Mesenchymal stem cell (in vitro differentiated cells and primary cell): ENCODE results near the gene ITGAV.

ENCODE experiments used
- DNase-seq: peaks from one replicate; pipeline ENCODE4 v3.0.0-alpha.2; 2013
- H2AFZ ChIP-seq: one replicate; pipeline ENCODE4 v1.6.1; 2013; ENCODE audit warnings: low read depth, mild to moderate bottlenecking, control low read depth, inconsistent platforms, low read length, moderate library complexity
- H2AK5ac ChIP-seq: 2 replicates; pipeline ENCODE4 v1.6.1; 2013; ENCODE audit warnings: low read length, moderate library complexity, mild to moderate bottlenecking, inconsistent platforms; ENCODE audit not compliant: severe bottlenecking
- H2BK120ac ChIP-seq: one replicate; pipeline ENCODE4 v1.6.1; 2013; ENCODE audit warnings: low read depth, mild to moderate bottlenecking, inconsistent platforms, low read length, moderate library complexity
- H2BK12ac ChIP-seq, 2 experiments: one replicate each; pipeline ENCODE4 v1.6.1; 2013; ENCODE audit warnings: inconsistent platforms in 2 of 2, low read length in 2 of 2, mild to moderate bottlenecking in 2 of 2, moderate library complexity in 2 of 2, control low read depth in 1 of 2
- H2BK15ac ChIP-seq: one replicate; pipeline ENCODE4 v1.6.1; 2013; ENCODE audit warnings: mild to moderate bottlenecking, low read depth, inconsistent platforms; ENCODE audit not compliant: poor library complexity, severe bottlenecking
- H2BK5ac ChIP-seq: 2 replicates; pipeline ENCODE4 v1.6.1; 2013; ENCODE audit warnings: low read depth, mild to moderate bottlenecking, low read length, control low read depth, inconsistent platforms; ENCODE audit not compliant: poor library complexity, severe bottlenecking
- H3K14ac ChIP-seq, 2 experiments: one replicate each; pipeline ENCODE4 v1.6.1; 2013; ENCODE audit warnings: inconsistent platforms in 2 of 2, low read length in 2 of 2, control low read depth in 1 of 2, mild to moderate bottlenecking in 1 of 2, moderate library complexity in 1 of 2
- H3K18ac ChIP-seq, 2 experiments: one replicate each; pipeline ENCODE4 v1.6.1; 2013; ENCODE audit warnings: inconsistent platforms in 2 of 2, low read length in 2 of 2, control low read depth in 1 of 2, low read depth in 1 of 2, mild to moderate bottlenecking in 1 of 2
- H3K23ac ChIP-seq, 2 experiments: one replicate each; pipeline ENCODE4 v1.6.1; 2013; ENCODE audit warnings: inconsistent platforms in 2 of 2, low read length in 2 of 2, mild to moderate bottlenecking in 2 of 2, moderate library complexity in 2 of 2, control low read depth in 1 of 2
- H3K27ac ChIP-seq: 2 replicates; pipeline ENCODE4 v1.5.1; 2013; ENCODE audit warnings: mild to moderate bottlenecking, moderate library complexity, low read length, control low read depth, inconsistent platforms; ENCODE audit not compliant: poor library complexity, severe bottlenecking
- H3K27me3 ChIP-seq, 2 experiments: 2 replicates each; pipeline versions ENCODE4 v1.6.1 to v1.7.0; 2013; ENCODE audit warnings: low read length in 2 of 2, mild to moderate bottlenecking in 2 of 2, moderate library complexity in 2 of 2, control low read depth in 1 of 2, inconsistent platforms in 1 of 2; ENCODE audit not compliant: control insufficient read depth in 1 of 2, insufficient read depth in 1 of 2
- H3K36me3 ChIP-seq, 2 experiments: 2 replicates each; pipeline versions ENCODE4 v1.6.1 to v1.7.0; 2013; ENCODE audit warnings: low read length in 2 of 2, control low read depth in 1 of 2, inconsistent platforms in 1 of 2, low read depth in 1 of 2, mild to moderate bottlenecking in 1 of 2; ENCODE audit not compliant: insufficient read depth in 2 of 2, control insufficient read depth in 1 of 2
- H3K4ac ChIP-seq, 2 experiments: one replicate each; pipeline ENCODE4 v1.6.1; 2013; ENCODE audit warnings: inconsistent platforms in 2 of 2, low read length in 2 of 2, mild to moderate bottlenecking in 2 of 2, moderate library complexity in 2 of 2, control low read depth in 1 of 2, low read depth in 1 of 2
- H3K4me1 ChIP-seq: 2 replicates; pipeline ENCODE4 v1.6.1; 2013; ENCODE audit warnings: low read depth, low read length, control low read depth; ENCODE audit not compliant: control insufficient read depth, insufficient read depth
- H3K4me2 ChIP-seq: 2 replicates; pipeline ENCODE4 v1.6.1; 2013; ENCODE audit warnings: low read length, mild to moderate bottlenecking, inconsistent platforms; ENCODE audit not compliant: poor library complexity, severe bottlenecking
- H3K4me3 ChIP-seq, 2 experiments: 2 replicates each; pipeline versions ENCODE4 v1.5.1 to v1.7.0; 2013; ENCODE audit warnings: low read length in 2 of 2, mild to moderate bottlenecking in 2 of 2, control low read depth in 1 of 2, low read depth in 1 of 2; ENCODE audit not compliant: insufficient read depth in 1 of 2
- H3K79me1 ChIP-seq: replicated peaks from 2 replicates; pipeline ENCODE4 v1.6.1; 2013; ENCODE audit warnings: mild to moderate bottlenecking, control low read depth, low read length, inconsistent platforms; ENCODE audit not compliant: poor library complexity, severe bottlenecking
- H3K9ac ChIP-seq: 2 replicates; pipeline ENCODE4 v1.7.0; 2013; ENCODE audit warnings: mild to moderate bottlenecking, low read length, moderate library complexity
- H3K9me3 ChIP-seq: 2 replicates; pipeline ENCODE4 v1.7.0; 2013; ENCODE audit warnings: mild to moderate bottlenecking, low read length; ENCODE audit not compliant: control insufficient read depth
- H4K8ac ChIP-seq: one replicate; pipeline ENCODE4 v1.6.1; 2013; ENCODE audit warnings: inconsistent platforms, mild to moderate bottlenecking, low read length, moderate library complexity
- H4K91ac ChIP-seq: one replicate; pipeline ENCODE4 v1.6.1; 2013; ENCODE audit warnings: mild to moderate bottlenecking, low read length, inconsistent platforms
- WGBS: methylation state at CpG from one replicate; pipeline ENCODE4 v1.1.7; 2013; ENCODE audit warnings: mixed read lengths; 5-methylcytosine and 5-hydroxymethylcytosine counted together

The ITGAV gene

GRCh38 chr2:186636800-186637496 is 47.1 kb downstream of the ITGAV start:
- Histone ChIP-seq H2AFZ (no peak overlapping the region), H3K79me1 (peaks cover 6% of the 10 kb centered on the region), H4K8ac (no peak overlapping the region), H3K18ac (no peak overlapping the region), H3K23ac (no peak overlapping the region), H2BK120ac (no peak overlapping the region), H3K4ac (no peak overlapping the region), H3K9ac (no peak overlapping the region), H3K4me3 (no peak overlapping the region), H3K4me2 (no peak overlapping the region), H3K36me3 (peaks cover 7 to 62% of the 10 kb centered on the region in 2 experiments), H2BK12ac (no peak overlapping the region), H3K9me3 (no peaks in the 10 kb centered on the region), H3K27ac (no peak overlapping the region), H2AK5ac (no peak overlapping the region), H2BK5ac (no peak overlapping the region), H2BK15ac (no peak overlapping the region), H3K14ac (no peak overlapping the region), H4K91ac (no peak overlapping the region), H3K4me1 (no peaks in the 10 kb centered on the region), H3K27me3 (no peaks in the 10 kb centered on the region)
- WGBS: 50% methylated on average over 2 of the region's 11 CpGs
- no peak for DNase-seq

- no peak overlapping the region for H2BK12ac ChIP-seq
- H3K23ac ChIP-seq: no peak overlapping the region
- H4K8ac ChIP-seq: no peak overlapping the region
- H3K36me3 ChIP-seq: peaks cover 8 to 63% of the 10 kb centered on the region in 2 experiments
- H3K4me3 ChIP-seq: no peak overlapping the region
- no peak overlapping the region for H3K14ac ChIP-seq
- H2BK15ac ChIP-seq: no peak overlapping the region
- H2AK5ac ChIP-seq: no peak overlapping the region
- H3K27me3 ChIP-seq: no peaks in the 10 kb centered on the region
- H3K4me1 ChIP-seq: no peaks in the 10 kb centered on the region
- H3K4ac ChIP-seq: no peak overlapping the region
- H3K9ac ChIP-seq: no peak overlapping the region
- no peak for DNase-seq
- H2AFZ ChIP-seq: no peak overlapping the region
- no peak overlapping the region for H4K91ac ChIP-seq
- H3K79me1 ChIP-seq: peaks cover 6% of the 10 kb centered on the region
- no peak overlapping the region for H2BK120ac ChIP-seq
- H3K9me3 ChIP-seq: no peaks in the 10 kb centered on the region
- no peak overlapping the region for H2BK5ac ChIP-seq
- H3K18ac ChIP-seq: no peak overlapping the region
- no peak overlapping the region for H3K4me2 ChIP-seq
- H3K27ac ChIP-seq: no peak overlapping the region
Observed at GRCh38 chr2:186637497-186637800, 47.6 kb downstream of the ITGAV start.

GRCh38 chr2:186639939-186640338 is 50.1 kb downstream of the ITGAV start:
- Histone ChIP-seq H3K18ac (no peak overlapping the region), H3K4me2 (no peak overlapping the region), H4K8ac (no peak overlapping the region), H2AK5ac (no peak overlapping the region), H3K27me3 (no peaks in the 10 kb centered on the region), H3K79me1 (peaks cover 8% of the 10 kb centered on the region), H2AFZ (no peak overlapping the region), H3K4me3 (no peak overlapping the region), H2BK12ac (no peak overlapping the region), H3K4ac (no peak overlapping the region), H3K23ac (no peak overlapping the region), H2BK120ac (no peak overlapping the region), H4K91ac (no peak overlapping the region), H3K27ac (no peak overlapping the region), H3K4me1 (no peaks in the 10 kb centered on the region), H3K9me3 (no peaks in the 10 kb centered on the region), H3K36me3 (peaks cover 17 to 86% of the 10 kb centered on the region in 2 experiments), H2BK5ac (no peak overlapping the region), H3K9ac (no peak overlapping the region), H3K14ac (no peak overlapping the region), H2BK15ac (no peak overlapping the region)
- no peak for DNase-seq

- no peak overlapping the region for H2AFZ ChIP-seq
- H3K27ac ChIP-seq: no peak overlapping the region
- no peak overlapping the region for H3K4me3 ChIP-seq
- H3K14ac ChIP-seq: no peak overlapping the region
- H2BK12ac ChIP-seq: no peak overlapping the region
- 82% methylated on average over 3 of the region's 4 CpGs for WGBS
- H3K9ac ChIP-seq: no peak overlapping the region
- no peaks in the 10 kb centered on the region for H3K27me3 ChIP-seq
- no peak overlapping the region for H2BK120ac ChIP-seq
- H3K4me1 ChIP-seq: no peaks in the 10 kb centered on the region
- H3K9me3 ChIP-seq: no peaks in the 10 kb centered on the region
- no peak overlapping the region for H2AK5ac ChIP-seq
- H3K18ac ChIP-seq: no peak overlapping the region
- H3K4ac ChIP-seq: no peak overlapping the region
- peak; percentile 8 for DNase-seq
- H3K4me2 ChIP-seq: no peak overlapping the region
- H3K36me3 ChIP-seq: peaks cover 17 to 78% of the 10 kb centered on the region in 2 experiments
- no peak overlapping the region for H2BK15ac ChIP-seq
- H4K91ac ChIP-seq: no peak overlapping the region
- H3K23ac ChIP-seq: no peak overlapping the region
- no peak overlapping the region for H2BK5ac ChIP-seq
- H4K8ac ChIP-seq: no peak overlapping the region
- H3K79me1 ChIP-seq: peaks cover 8% of the 10 kb centered on the region
Observed at GRCh38 chr2:186641132-186641806, 51.4 kb downstream of the ITGAV start.
